Measurements from ENCODE around the gene ZEB2. TPM values are rescaled to one million over a fixed set of nuclear protein-coding genes. Genes with fewer than 3 reads are reported as not detected.

ZEB2 gene
- total and polyA plus RNA-seq, 2 of the 8 experiments (the other 6 are each of a cell fraction or from before 2014, with no cell fraction given) = 0.38 TPM; not detected in 1

- DNase-seq (ENCODE audit: low read depth in 1 of 2, low spot score in 2 of 2) (no peak), FAIRE-seq (no peak)
- Histone ChIP-seq H3K27ac (ENCODE audit: low read depth, low read length) (no peak overlapping the region), H2BK15ac (ENCODE audit: low read length) (no peak overlapping the region), H3K9ac (replicated peaks in 1 of 4; ENCODE audit: extremely low read depth in 1 of 4, low read depth in 3 of 4, low read length in 3 of 4) (no peak overlapping the region), H3K9me3 (ENCODE audit: insufficient read depth in 2 of 2, low read depth in 1 of 2, low read length in 1 of 2) (no peaks in the 10 kb centered on the region), H4K5ac (ENCODE audit: insufficient read length, low read depth, low read length) (no peak overlapping the region), H3K23ac (ENCODE audit: insufficient read length) (no peak overlapping the region), H2BK12ac (ENCODE audit: low read depth, low read length) (no peak overlapping the region), H3K36me3 (ENCODE audit: control insufficient read depth in 2 of 4, insufficient read depth in 4 of 4, low read length in 3 of 4) (no peaks in the 10 kb centered on the region), H4K8ac (ENCODE audit: extremely low read depth, insufficient read depth, low read length) (no peak overlapping the region), H2AK5ac (ENCODE audit: low read depth, low read length) (no peak overlapping the region), H4K91ac (replicated peaks; ENCODE audit: insufficient read length, low read length) (no peak overlapping the region), H3K4ac (replicated peaks; ENCODE audit: insufficient read length, low read depth, low read length) (no peak overlapping the region), H3K18ac (ENCODE audit: extremely low read depth, low read length) (no peak overlapping the region), H2BK5ac (ENCODE audit: low read depth, low read length) (no peak overlapping the region), H3K79me1 (ENCODE audit: low read depth, low read length) (no peaks in the 10 kb centered on the region), H3K4me1 (replicated peaks in 1 of 4; ENCODE audit: control insufficient read depth in 3 of 4, insufficient read depth in 4 of 4, low read length in 3 of 4) (no peaks in the 10 kb centered on the region), H3K4me2 (ENCODE audit: insufficient read depth in 1 of 2, low read depth in 2 of 2, low read length in 2 of 2) (no peak overlapping the region), H3K14ac (ENCODE audit: insufficient read length) (no peak overlapping the region), H3K23me2 (ENCODE audit: low read depth, low read length) (no peaks in the 10 kb centered on the region), H2AFZ (ENCODE audit: low read length) (no peak overlapping the region), H4K20me1 (replicated peaks in 1 of 2; ENCODE audit: control insufficient read depth in 1 of 2, insufficient read depth in 2 of 2, low read length in 2 of 2) (no peaks in the 10 kb centered on the region), H2BK120ac (replicated peaks; ENCODE audit: low read depth, low read length) (no peak overlapping the region), H3K56ac (replicated peaks; ENCODE audit: insufficient read length, low read depth, low read length) (no peak overlapping the region), H3K27me3 (replicated peaks in 1 of 4; ENCODE audit: control insufficient read depth in 3 of 4, extremely low read depth in 1 of 4, insufficient read depth in 3 of 4, low read length in 3 of 4) (no peaks in the 10 kb centered on the region), H3K4me3 (ENCODE audit: extremely low read depth in 1 of 4, insufficient read depth in 2 of 4, low read depth in 3 of 4, low read length in 4 of 4) (no peak overlapping the region), H3K79me2 (ENCODE audit: control insufficient read depth in 1 of 2, insufficient read depth in 2 of 2, low read length in 2 of 2) (no peaks in the 10 kb centered on the region), H2BK20ac (ENCODE audit: low read length) (no peak overlapping the region)
- WGBS, 2 experiments (ENCODE audit: extremely low coverage in 1 of 2, insufficient coverage in 1 of 2, insufficient read length in 1 of 2, insufficient replicate concordance in 2 of 2, low coverage in 1 of 2, low lambda C conversion rate in 2 of 2, missing lambda C conversion rate in 1 of 2) = 94% methylated on average over 2 of the region's 2 CpGs; no CpG with 5 or more reads in 1 of the 2 experiments
- CTCF ChIA-PET (ENCODE audit: partially characterized antibody) = no interaction called here
- POLR2A ChIA-PET (ENCODE audit: partially characterized antibody) = no interaction called here
- TF ChIP-seq CREB1 (IDR thresholded peaks at IDR 0.05) = no peak
- no peak for TF ChIP-seq SUZ12 (IDR thresholded peaks at IDR 0.05; ENCODE audit: low read length)
- no peak for TF ChIP-seq RFX5 (IDR thresholded peaks at IDR 0.05; ENCODE audit: borderline replicate concordance, low read depth, low read length)
- no peak for TF ChIP-seq SP1 (IDR thresholded peaks at IDR 0.05; ENCODE audit: low read depth, low read length)
- no peak for TF ChIP-seq CHD2 (IDR thresholded peaks at IDR 0.05; ENCODE audit: low read length)
- TF ChIP-seq SP4 (IDR thresholded peaks at IDR 0.05; ENCODE audit: low read length) = no peak
- no peak for TF ChIP-seq BACH1 (IDR thresholded peaks at IDR 0.05; ENCODE audit: low read length)
- no peak for TF ChIP-seq RBBP5 (IDR thresholded peaks at IDR 0.05; ENCODE audit: borderline replicate concordance, low read depth, low read length)
- no peak for TF ChIP-seq KDM1A (IDR thresholded peaks at IDR 0.05; ENCODE audit: borderline replicate concordance, low read length)
- TF ChIP-seq KDM5A (IDR thresholded peaks at IDR 0.05; ENCODE audit: low read length) = no peak
- no peak for TF ChIP-seq TCF12 (IDR thresholded peaks at IDR 0.05; ENCODE audit: low read depth, low read length)
These were observed 25.9 kb upstream of the ZEB2 start for GRCh38 chr2:144545787-144546186.
